UCSD-AML1 (cell line): ENCODE results near the gene ZGLP1.

Experiments
- DNase-seq: peaks from one replicate; lab custom pipeline; 2025; ENCODE audit not compliant: unreplicated experiment; lab: John Stamatoyannopoulos, UW

Gene ZGLP1

GRCh38 chr19:10295305-10295846 lies 14.2 kb downstream of the ZGLP1 start:
- DNase-seq, result no peak

- no peak for DNase-seq
Observed at GRCh38 chr19:10294368-10294697, 15.3 kb downstream of the ZGLP1 start.

GRCh38 chr19:10293637-10294367 lies 15.8 kb downstream of the ZGLP1 start:
- DNase-seq, result no peak

- DNase-seq, result no peak
Observed at GRCh38 chr19:10292789-10293636, 16.6 kb downstream of the ZGLP1 start.

GRCh38 chr19:10292206-10292788 lies 17.3 kb downstream of the ZGLP1 start:
- DNase-seq, result no peak

GRCh38 chr19:10291554-10292205 lies 17.9 kb downstream of the ZGLP1 start:
- no peak for DNase-seq

- DNase-seq, result peak; percentile 80
Observed at GRCh38 chr19:10290876-10291553, 18.6 kb downstream of the ZGLP1 start.

- peak; percentile 52 for DNase-seq
Observed at GRCh38 chr19:10290357-10290875, 19.2 kb downstream of the ZGLP1 start.

GRCh38 chr19:10289836-10290356 lies 19.7 kb downstream of the ZGLP1 start, which contains the start of gene ICAM5:
TSS of gene ICAM5 (plus strand) at chr19:10289952. CDS start at chr19:10290044, 92 bp downstream.
- DNase-seq, result no peak

- peak; percentile 88 for DNase-seq
Observed at GRCh38 chr19:10289167-10289835, 20.3 kb downstream of the ZGLP1 start.

GRCh38 chr19:10288662-10289166 lies 20.9 kb downstream of the ZGLP1 start:
- DNase-seq, result peak; percentile 83

GRCh38 chr19:10286803-10287737 lies 22.5 kb downstream of the ZGLP1 start, which contains the start of gene ICAM4:
TSS of gene ICAM4 (plus strand) at chr19:10286955. CDS start at chr19:10287013, 58 bp downstream.
- DNase-seq, result peak; percentile 77

- DNase-seq, result no peak
Observed at GRCh38 chr19:10285393-10285792, 24.2 kb downstream of the ZGLP1 start.

- DNase-seq, result no peak
Observed at GRCh38 chr19:10284960-10285278, 24.7 kb downstream of the ZGLP1 start.

- no peak for DNase-seq
Observed at GRCh38 chr19:10284065-10284959, 25.3 kb downstream of the ZGLP1 start.

GRCh38 chr19:10283301-10284064 lies 26.1 kb downstream of the ZGLP1 start:
- DNase-seq, result no peak
